NB4 (cell line): Measurements from ENCODE around the gene CPEB3.

Experiments
- DNase-seq: peaks from one replicate; pipeline ENCODE4 v3.0.0; 2010; ENCODE audit warnings: low read depth
- H3K4me3 ChIP-seq: one replicate; pipeline ENCODE4 v1.5.1; 2011; ENCODE audit warnings: mild to moderate bottlenecking, low read depth, low read length, moderate library complexity
- MYC ChIP-seq: IDR thresholded peaks from 2 replicates; pipeline ENCODE4 v1.6.1; 2011; ENCODE audit warnings: low read depth, low read length
- POLR2A ChIP-seq: IDR thresholded peaks from 2 replicates; pipeline ENCODE4 v1.6.1; 2011; ENCODE audit warnings: mild to moderate bottlenecking; ENCODE audit not compliant: insufficient read length; ENCODE audit errors: extremely low read depth
- TF ChIP-seq, protein P1 (sequence below): IDR thresholded peaks from one replicate; pipeline ENCODE4 v1.5.1; 2012; ENCODE audit warnings: low read depth, low read length
- TF ChIP-seq, protein P2 (sequence below): IDR thresholded peaks from 2 replicates; pipeline ENCODE4 v1.6.1; 2011; ENCODE audit warnings: low read depth, low read length

Gene CPEB3

DNA sequence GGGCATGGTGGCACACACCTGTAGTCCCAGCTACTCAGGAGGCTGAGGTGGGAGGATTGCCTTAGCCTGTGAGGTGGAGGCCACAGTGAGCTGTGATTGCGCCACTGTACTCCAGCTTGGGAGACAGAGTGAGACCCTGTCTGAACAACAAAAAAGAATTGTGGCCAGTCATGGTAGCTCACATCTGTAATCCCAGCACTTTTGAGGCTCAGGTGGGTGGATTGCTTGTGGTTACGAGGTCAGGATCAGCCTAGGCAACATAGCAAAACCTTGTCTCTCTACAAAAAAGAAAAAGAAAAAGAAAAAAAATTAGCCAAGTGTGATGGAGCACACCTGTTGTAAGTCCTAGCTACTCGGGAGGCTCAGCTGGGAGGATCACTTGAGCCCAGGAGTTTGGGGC lies 22.9 kb upstream of the CPEB3 start:
- TF ChIP-seq, protein P1, sequence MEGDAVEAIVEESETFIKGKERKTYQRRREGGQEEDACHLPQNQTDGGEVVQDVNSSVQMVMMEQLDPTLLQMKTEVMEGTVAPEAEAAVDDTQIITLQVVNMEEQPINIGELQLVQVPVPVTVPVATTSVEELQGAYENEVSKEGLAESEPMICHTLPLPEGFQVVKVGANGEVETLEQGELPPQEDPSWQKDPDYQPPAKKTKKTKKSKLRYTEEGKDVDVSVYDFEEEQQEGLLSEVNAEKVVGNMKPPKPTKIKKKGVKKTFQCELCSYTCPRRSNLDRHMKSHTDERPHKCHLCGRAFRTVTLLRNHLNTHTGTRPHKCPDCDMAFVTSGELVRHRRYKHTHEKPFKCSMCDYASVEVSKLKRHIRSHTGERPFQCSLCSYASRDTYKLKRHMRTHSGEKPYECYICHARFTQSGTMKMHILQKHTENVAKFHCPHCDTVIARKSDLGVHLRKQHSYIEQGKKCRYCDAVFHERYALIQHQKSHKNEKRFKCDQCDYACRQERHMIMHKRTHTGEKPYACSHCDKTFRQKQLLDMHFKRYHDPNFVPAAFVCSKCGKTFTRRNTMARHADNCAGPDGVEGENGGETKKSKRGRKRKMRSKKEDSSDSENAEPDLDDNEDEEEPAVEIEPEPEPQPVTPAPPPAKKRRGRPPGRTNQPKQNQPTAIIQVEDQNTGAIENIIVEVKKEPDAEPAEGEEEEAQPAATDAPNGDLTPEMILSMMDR, result no peak
- TF ChIP-seq MYC (no peak), POLR2A (no peak)
- TF ChIP-seq, protein P2, sequence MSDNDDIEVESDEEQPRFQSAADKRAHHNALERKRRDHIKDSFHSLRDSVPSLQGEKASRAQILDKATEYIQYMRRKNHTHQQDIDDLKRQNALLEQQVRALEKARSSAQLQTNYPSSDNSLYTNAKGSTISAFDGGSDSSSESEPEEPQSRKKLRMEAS, result no peak
- no peak overlapping the region for H3K4me3 ChIP-seq
- DNase-seq, result no peak

DNA sequence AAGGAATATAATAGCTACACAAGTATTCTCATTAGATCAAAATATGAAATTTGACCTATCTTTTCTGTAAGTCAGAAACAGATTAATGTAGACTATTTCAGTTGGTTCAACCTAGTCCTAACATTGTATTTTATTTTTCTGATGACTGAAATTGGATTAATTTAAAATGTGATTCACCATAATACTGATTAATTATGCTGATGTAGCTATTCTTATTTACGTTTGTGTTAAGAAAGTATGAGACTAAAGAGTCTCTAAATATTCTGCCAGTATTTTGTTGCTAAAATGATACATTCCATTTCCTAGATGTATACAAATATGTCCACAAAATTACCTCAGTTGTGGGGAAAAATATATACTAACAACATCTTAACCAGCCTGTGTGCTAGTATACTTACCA lies 18.4 kb upstream of the CPEB3 start:
- no peak for TF ChIP-seq POLR2A
- TF ChIP-seq, protein P2, result no peak
- TF ChIP-seq, protein P1, result no peak
- no peak for TF ChIP-seq MYC
- H3K4me3 ChIP-seq, result no peak overlapping the region
- DNase-seq, result no peak

DNA sequence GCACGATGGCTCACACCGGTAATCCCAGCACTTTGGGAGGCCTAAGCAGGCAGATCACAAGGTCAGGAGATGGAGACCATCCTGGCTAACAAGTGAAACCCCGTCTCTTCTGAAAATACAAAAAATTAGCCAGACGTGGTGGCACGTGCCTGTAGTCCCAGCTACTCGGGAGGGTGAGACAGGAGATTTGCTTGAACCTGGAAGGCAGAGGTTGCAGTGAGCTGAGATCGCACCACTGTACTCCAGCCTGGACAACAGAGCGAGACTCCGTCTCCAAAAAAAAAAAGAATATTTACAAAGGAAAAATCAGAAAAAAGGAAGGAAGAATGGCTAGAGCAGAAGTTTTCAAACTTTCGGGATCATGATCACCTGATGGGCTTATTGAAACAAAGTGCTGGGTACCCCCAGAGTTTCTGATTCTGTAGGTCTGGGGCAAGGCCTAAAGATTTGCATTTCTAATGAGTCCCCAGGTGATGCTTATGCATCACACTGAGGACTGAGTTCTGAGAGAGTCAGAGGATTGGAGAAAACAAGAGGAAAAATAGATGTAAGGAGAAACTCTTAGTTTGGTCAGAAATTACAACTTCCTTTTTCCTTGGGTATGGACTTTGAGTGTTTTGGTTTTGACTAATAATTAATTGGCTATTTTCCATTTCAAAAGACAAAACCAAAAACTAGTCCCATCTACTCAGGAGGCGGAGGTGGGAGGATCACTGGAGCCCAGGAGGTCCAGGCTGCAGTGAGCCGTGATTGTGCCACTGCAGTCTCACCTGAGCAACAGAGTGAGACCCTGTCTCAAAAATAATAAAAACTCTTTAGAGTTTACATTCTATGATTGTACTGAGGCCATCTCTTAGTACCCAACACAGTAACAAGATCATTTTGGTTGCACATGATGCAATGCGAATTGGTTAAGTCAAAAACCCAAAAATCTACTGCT lies 14.5 kb upstream of the CPEB3 start:
- H3K4me3 ChIP-seq, result no peak overlapping the region
- TF ChIP-seq, protein P2, result no peak
- TF ChIP-seq, protein P1, result no peak
- TF ChIP-seq POLR2A (no peak), MYC (no peak)
- no peak for DNase-seq

DNA sequence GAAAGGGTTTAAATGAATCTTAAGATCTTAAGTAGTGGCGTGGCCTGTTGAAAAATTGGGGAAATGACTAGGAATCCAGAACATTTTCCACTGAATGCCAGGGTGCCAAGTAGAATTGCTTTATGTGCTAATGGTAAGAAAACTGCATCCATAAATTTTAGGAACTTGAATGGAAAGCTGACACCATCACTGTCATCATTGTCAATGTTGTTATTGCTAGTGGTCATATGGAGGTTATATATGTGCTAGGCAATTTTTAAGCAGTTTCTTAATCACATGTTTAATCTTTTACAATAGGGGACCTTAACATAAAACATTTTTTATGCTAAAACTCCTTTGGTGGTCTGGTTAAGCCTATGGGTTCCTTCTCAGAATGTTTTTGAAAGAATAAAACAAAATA lies 13.2 kb upstream of the CPEB3 start:
- no peak overlapping the region for H3K4me3 ChIP-seq
- TF ChIP-seq POLR2A (no peak), MYC (no peak)
- TF ChIP-seq, protein P1, result no peak
- TF ChIP-seq, protein P2, result no peak
- no peak for DNase-seq

DNA sequence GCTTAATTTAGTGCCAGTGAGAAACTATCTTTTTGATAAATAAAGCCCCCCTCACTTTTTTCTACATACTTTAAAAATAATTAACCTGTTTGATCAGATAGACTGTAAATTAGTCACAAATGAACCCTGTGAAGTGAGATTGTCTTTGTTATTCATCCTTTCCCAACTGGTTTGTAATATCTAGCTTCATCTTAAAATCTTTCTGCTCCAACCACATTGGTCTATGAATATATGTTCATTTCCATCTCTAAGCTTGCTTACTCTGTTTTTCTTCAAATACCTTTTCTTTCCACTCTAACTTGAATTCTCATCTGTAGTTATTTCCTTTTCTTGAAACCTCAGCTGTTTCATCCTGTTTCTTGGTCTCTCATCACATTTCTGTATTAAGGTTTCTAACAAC lies 12.2 kb upstream of the CPEB3 start:
- no peak overlapping the region for H3K4me3 ChIP-seq
- TF ChIP-seq POLR2A, result no peak
- TF ChIP-seq MYC, result no peak
- TF ChIP-seq, protein P2, result no peak
- TF ChIP-seq, protein P1, result no peak
- no peak for DNase-seq
